Neural cell (in vitro differentiated cells): Measurements from ENCODE around the gene PIAS2.

ENCODE experiments used
- EP300 ChIP-seq: fragments of 450-650 bp; conservative IDR thresholded peaks from 2 replicates; pipeline ENCODE4 v1.6.1; 2014; ENCODE audit warnings: antibody characterized with exemption, mild to moderate bottlenecking, moderate library complexity; ENCODE audit not compliant: poor library complexity, severe bottlenecking
- EZH2 ChIP-seq: fragments of 200-600, 300-800 bp; shearing (Covaris generic), sonication (generic); IDR thresholded peaks from 2 replicates; pipeline ENCODE4 v1.6.1; 2014; ENCODE audit warnings: antibody characterized with exemption, low read length, borderline replicate concordance, mild to moderate bottlenecking; ENCODE audit not compliant: insufficient read depth, poor library complexity, severe bottlenecking
- MXI1 ChIP-seq: fragments of 450-650 bp; conservative IDR thresholded peaks from 2 replicates; pipeline ENCODE4 v1.6.1; 2014; ENCODE audit warnings: antibody characterized with exemption, mild to moderate bottlenecking; ENCODE audit not compliant: poor library complexity, severe bottlenecking
- POLR2AphosphoS5 ChIP-seq: IDR thresholded peaks from 2 replicates; pipeline ENCODE4 v1.6.1; 2012
- RAD21 ChIP-seq: fragments of 450-650 bp; conservative IDR thresholded peaks from 2 replicates; pipeline ENCODE4 v1.6.1; 2014; ENCODE audit warnings: antibody characterized with exemption, mild to moderate bottlenecking, moderate library complexity
- REST ChIP-seq: IDR thresholded peaks from 2 replicates; pipeline ENCODE4 v1.6.1; 2012; ENCODE audit warnings: borderline replicate concordance
- SMC3 ChIP-seq: fragments of 450-650 bp; conservative IDR thresholded peaks from 2 replicates; pipeline ENCODE4 v1.6.1; 2014; ENCODE audit warnings: antibody characterized with exemption, mild to moderate bottlenecking, moderate library complexity; ENCODE audit not compliant: poor library complexity
- TF ChIP-seq, protein P1 (sequence below): fragments of 450-650 bp; IDR thresholded peaks from 2 replicates; pipeline ENCODE4 v1.5.1; 2014; ENCODE audit warnings: antibody characterized with exemption, mild to moderate bottlenecking, moderate library complexity; ENCODE audit not compliant: poor library complexity, severe bottlenecking

DNA sequence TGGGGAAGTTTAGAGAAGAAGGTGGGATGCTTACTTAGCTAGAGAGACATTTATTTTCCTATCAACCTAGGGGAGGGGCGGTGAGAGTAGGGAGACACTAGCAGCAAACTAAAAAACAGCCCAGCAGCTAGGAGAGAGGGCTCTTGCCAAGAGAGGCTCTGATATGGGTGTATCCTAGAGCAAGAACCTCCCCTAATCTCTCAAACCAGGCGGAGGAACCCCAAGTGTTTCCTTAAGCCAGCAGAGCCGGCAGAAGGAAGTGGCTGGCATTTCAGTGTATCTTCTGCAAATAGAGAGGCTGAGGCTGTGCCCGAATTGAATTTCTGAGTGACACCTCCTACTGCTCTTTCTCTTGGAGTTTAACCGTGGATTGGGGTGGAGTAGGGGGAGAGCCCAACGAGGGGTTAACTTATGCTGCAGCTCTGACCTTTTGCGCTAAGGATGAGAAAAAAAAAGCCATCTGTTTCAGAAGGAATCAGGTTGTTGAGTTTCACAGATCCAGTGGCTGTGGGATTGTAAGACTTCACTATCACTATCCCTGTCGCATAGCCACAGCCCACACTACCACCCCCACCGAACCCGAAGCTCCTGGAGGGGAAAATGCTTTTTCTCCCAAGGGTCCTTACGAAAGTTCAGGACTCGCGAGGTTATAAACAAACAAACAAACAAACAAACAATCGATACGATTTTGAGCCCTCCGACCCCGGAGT, 161.8 kb downstream of the PIAS2 start:
- TF ChIP-seq, protein P1, sequence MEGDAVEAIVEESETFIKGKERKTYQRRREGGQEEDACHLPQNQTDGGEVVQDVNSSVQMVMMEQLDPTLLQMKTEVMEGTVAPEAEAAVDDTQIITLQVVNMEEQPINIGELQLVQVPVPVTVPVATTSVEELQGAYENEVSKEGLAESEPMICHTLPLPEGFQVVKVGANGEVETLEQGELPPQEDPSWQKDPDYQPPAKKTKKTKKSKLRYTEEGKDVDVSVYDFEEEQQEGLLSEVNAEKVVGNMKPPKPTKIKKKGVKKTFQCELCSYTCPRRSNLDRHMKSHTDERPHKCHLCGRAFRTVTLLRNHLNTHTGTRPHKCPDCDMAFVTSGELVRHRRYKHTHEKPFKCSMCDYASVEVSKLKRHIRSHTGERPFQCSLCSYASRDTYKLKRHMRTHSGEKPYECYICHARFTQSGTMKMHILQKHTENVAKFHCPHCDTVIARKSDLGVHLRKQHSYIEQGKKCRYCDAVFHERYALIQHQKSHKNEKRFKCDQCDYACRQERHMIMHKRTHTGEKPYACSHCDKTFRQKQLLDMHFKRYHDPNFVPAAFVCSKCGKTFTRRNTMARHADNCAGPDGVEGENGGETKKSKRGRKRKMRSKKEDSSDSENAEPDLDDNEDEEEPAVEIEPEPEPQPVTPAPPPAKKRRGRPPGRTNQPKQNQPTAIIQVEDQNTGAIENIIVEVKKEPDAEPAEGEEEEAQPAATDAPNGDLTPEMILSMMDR: no peak
- no peak for TF ChIP-seq POLR2AphosphoS5
- TF ChIP-seq EP300: no peak
- no peak for TF ChIP-seq EZH2
- TF ChIP-seq RAD21: no peak
- TF ChIP-seq REST: no peak
- no peak for TF ChIP-seq SMC3
- no peak for TF ChIP-seq MXI1
